Right lobe of liver (tissue), 6 donors: ENCODE results near the gene FCRLA. TPM values are rescaled to one million over a fixed set of nuclear protein-coding genes. Genes with fewer than 3 reads are reported as not detected.
A peak's percentile ranks its signal among the peaks of the same experiment; 100 is the strongest.
"Not testable (repeated sequence)": the region's sequence is repeated elsewhere in the genome, so short reads cannot be mapped to it uniquely, and the experiment has no call there.

Experiments
- ATAC-seq, 4 donors: fragments of 200-7000 bp; cut with Tn5 transposase; one replicate each; pipeline ENCODE4 v1.9.1; 2020; ENCODE audit warnings: mild to moderate bottlenecking in 4 of 4, moderate library complexity in 4 of 4
- DNase-seq, 3 donors: peaks; one replicate each; pipeline ENCODE4 v3.0.0-alpha.2; 2020
- H3K27ac ChIP-seq, 3 donors: fragments of 200-600 bp; one replicate each; pipeline ENCODE4 v1.8.0; 2022
- H3K27me3 ChIP-seq, 2 donors: fragments of 200-600 bp; one replicate each; pipeline ENCODE4 v1.8.0; 2022
- H3K36me3 ChIP-seq, 4 donors: fragments of 200-600 bp; sonication (generic) in 1 of 4; one replicate each; pipeline versions ENCODE4 v1.5.1 to v1.8.0; 2017 to 2022; ENCODE audit warnings: control low read depth in 1 of 4
- H3K4me1 ChIP-seq, 4 donors: fragments of 200-600 bp; sonication (generic) in 1 of 4; one replicate each; pipeline versions ENCODE4 v1.5.1 to v1.8.0; 2017 to 2022; ENCODE audit warnings: control low read depth in 1 of 4
- H3K4me3 ChIP-seq, 3 donors: fragments of 200-600 bp; one replicate each; pipeline ENCODE4 v1.8.0; 2022
- H3K9me3 ChIP-seq, 4 donors: fragments of 200-600 bp; sonication (generic) in 1 of 4; one replicate each; pipeline versions ENCODE4 v1.5.1 to v1.8.0; 2017 to 2022; ENCODE audit warnings: control low read depth in 1 of 4
- POLR2A ChIP-seq: fragments of 450-650 bp; IDR thresholded peaks from one replicate; pipeline ENCODE4 v1.6.1; 2017; ENCODE audit warnings: antibody characterized with exemption, mild to moderate bottlenecking
- WGBS: methylation state at CpG from one replicate; pipeline ENCODE4 v1.1.6; 2018; ENCODE audit warnings: low coverage, low lambda C conversion rate; ENCODE audit not compliant: insufficient coverage; ENCODE audit errors: missing lambda C conversion rate; 5-methylcytosine and 5-hydroxymethylcytosine counted together
- intact Hi-C, 2 donors: fragments of 100-400 bp; cut with DNase I; formaldehyde crosslinking; loops; one replicate each; pipeline versions ENCODE4 v1.11.2 to v1.14.1; 2022
- total RNA-seq, 6 experiments: library from RNA; depleted of rRNA in 2 of 6; stranded (reverse); fragments of >200 nt in 2 of 6; fragmentation: NEBNext Ultra II Directional in 3 of 6; extraction: Animal tissue kit (Norgen Biotek cat#: 25700) in 3 of 6; gene quantifications; one replicate each; pipeline versions ENCODE4 v1.1.0 to v1.2.4, GENCODE V29; 2016 to 2023
- TF ChIP-seq, protein P1 (sequence below), 4 donors: fragments of 200-600 bp in 3 of 4; fragments of 450-650 bp in 1 of 4; IDR thresholded peaks; one replicate each; pipeline versions ENCODE4 v1.5.1 to v1.8.0; 2016 to 2022; ENCODE audit warnings: antibody characterized with exemption in 4 of 4, mild to moderate bottlenecking in 2 of 4
- donor health status: DM: no; HTN: yes; CAD: no.
- donor health status: DM: no; HTN: no; CAD: no.
- donor health status: DM: no; HTN: no; CAD: no.
- donor health status: DM: no; HTN: yes; CAD: no.
- donor health status: DM: no; HTN: yes; CAD: no.

Gene FCRLA
- total RNA-seq, 6 experiments from 2014 or later: 0.20 TPM; not detected in 5

- peaks cover 0 to 28% (median 6%) of the 10 kb centered on the region in 4 donors for H3K4me1 ChIP-seq
- WGBS: no CpG with 5 or more reads among the region's 3 CpGs
- DNase-seq, H3K9me3 ChIP-seq, H3K27me3 ChIP-seq, H3K4me3 ChIP-seq, H3K27ac ChIP-seq, H3K36me3 ChIP-seq, ATAC-seq, intact Hi-C loops: not testable (repeated sequence)
Observed at GRCh38 chr1:161674908-161675307, 32.1 kb upstream of the FCRLA start.

GRCh38 chr1:161676441-161676840, 30.6 kb upstream of the FCRLA start:
- ATAC-seq: no peak
- Histone ChIP-seq H3K4me1 (peaks cover 0 to 28% (median 6%) of the 10 kb centered on the region in 4 donors), H3K9me3 (no peaks in the 10 kb centered on the region), H3K4me3 (no peak overlapping the region), H3K36me3 (no peaks in the 10 kb centered on the region), H3K27ac (no peak overlapping the region), H3K27me3 (no peaks in the 10 kb centered on the region)
- intact Hi-C loops: no loop called here
- no peak for TF ChIP-seq POLR2A
- TF ChIP-seq, protein P1, sequence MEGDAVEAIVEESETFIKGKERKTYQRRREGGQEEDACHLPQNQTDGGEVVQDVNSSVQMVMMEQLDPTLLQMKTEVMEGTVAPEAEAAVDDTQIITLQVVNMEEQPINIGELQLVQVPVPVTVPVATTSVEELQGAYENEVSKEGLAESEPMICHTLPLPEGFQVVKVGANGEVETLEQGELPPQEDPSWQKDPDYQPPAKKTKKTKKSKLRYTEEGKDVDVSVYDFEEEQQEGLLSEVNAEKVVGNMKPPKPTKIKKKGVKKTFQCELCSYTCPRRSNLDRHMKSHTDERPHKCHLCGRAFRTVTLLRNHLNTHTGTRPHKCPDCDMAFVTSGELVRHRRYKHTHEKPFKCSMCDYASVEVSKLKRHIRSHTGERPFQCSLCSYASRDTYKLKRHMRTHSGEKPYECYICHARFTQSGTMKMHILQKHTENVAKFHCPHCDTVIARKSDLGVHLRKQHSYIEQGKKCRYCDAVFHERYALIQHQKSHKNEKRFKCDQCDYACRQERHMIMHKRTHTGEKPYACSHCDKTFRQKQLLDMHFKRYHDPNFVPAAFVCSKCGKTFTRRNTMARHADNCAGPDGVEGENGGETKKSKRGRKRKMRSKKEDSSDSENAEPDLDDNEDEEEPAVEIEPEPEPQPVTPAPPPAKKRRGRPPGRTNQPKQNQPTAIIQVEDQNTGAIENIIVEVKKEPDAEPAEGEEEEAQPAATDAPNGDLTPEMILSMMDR (IDR thresholded peaks at IDR 0.05): no peak
- WGBS: 54% methylated on average over 2 of the region's 2 CpGs
- DNase-seq: no peak

- Histone ChIP-seq H3K9me3 (no peaks in the 10 kb centered on the region), H3K27me3 (no peaks in the 10 kb centered on the region), H3K36me3 (no peaks in the 10 kb centered on the region), H3K27ac (no peak overlapping the region), H3K4me1 (peaks cover 0 to 28% (median 6%) of the 10 kb centered on the region in 4 donors), H3K4me3 (no peak overlapping the region)
- peak; percentile 51 to 72 (median 72) for DNase-seq
- no peak for TF ChIP-seq POLR2A
- TF ChIP-seq, protein P1 (IDR thresholded peaks at IDR 0.05): no peak
- 38% methylated on average over 4 of the region's 5 CpGs for WGBS
- intact Hi-C loops: no loop called here
- peak; percentile 93 to 98 (median 96) for ATAC-seq
Observed at GRCh38 chr1:161676958-161677689, 29.9 kb upstream of the FCRLA start.

DNA sequence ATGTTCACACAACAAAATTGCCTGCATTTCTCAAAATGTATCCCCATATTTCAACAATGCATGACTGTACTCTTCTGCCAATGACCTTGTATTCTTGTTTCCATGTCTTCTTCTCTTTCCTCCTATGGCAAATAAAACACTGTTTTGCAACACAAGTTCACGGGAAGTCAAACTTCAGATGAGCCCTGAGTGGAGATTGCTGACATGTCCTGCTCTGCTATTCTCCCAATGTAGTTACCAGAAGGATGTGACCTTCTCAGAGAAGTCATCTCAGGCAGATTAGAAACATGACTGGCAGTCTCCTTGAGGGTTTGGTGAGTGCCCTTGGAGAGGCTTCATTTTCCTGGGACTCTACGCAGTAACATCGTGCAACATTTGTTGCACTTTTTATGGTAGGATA, 28.5 kb upstream of the FCRLA start:
- H3K9me3 ChIP-seq: no peaks in the 10 kb centered on the region
- DNase-seq: no peak
- H3K4me1 ChIP-seq: peaks cover 0 to 28% (median 6%) of the 10 kb centered on the region in 4 donors
- WGBS: 66% methylated on average over 3 of the region's 3 CpGs
- ATAC-seq: peak; percentile 11 to 58 (median 38)
- no peak overlapping the region for H3K4me3 ChIP-seq
- no peak overlapping the region for H3K27ac ChIP-seq
- intact Hi-C loops: no loop called here
- no peaks in the 10 kb centered on the region for H3K36me3 ChIP-seq
- no peak for TF ChIP-seq POLR2A
- TF ChIP-seq, protein P1 (IDR thresholded peaks at IDR 0.05): no peak
- H3K27me3 ChIP-seq: no peaks in the 10 kb centered on the region

DNA sequence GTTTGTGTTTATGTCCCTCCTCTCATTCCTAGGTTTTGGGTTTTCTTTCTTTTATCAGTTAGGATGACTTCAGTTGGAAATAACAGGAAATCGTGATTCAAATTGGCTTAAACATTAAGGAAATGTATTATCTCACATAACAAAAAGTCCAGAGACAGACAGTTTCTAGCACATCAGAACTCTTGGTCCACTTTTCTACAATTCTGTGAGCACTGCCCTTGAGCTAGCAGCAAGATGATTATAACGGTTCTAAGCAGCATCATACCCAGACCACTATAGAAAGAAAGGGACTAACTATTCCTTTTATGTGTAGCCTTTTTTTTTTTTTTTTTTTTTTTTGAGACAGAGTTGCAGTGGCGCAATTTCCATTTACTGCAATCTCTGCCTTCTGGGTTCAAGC, 25.1 kb upstream of the FCRLA start:
- DNase-seq: no peak
- intact Hi-C loops: no loop called here
- Histone ChIP-seq H3K4me1 (peaks cover 0 to 19% (median 4%) of the 10 kb centered on the region in 4 donors), H3K9me3 (no peaks in the 10 kb centered on the region), H3K4me3 (no peak overlapping the region), H3K36me3 (no peaks in the 10 kb centered on the region), H3K27me3 (no peaks in the 10 kb centered on the region), H3K27ac (no peak overlapping the region)
- peak in 3 of 4 donors; percentile 12 to 65 (median 18) for ATAC-seq
- TF ChIP-seq, protein P1 (IDR thresholded peaks at IDR 0.05): no peak
- no peak for TF ChIP-seq POLR2A
- 63% methylated on average over 3 of the region's 3 CpGs for WGBS
